ENCODE data around the gene ZC3H18.

The ZC3H18 gene

DNA sequence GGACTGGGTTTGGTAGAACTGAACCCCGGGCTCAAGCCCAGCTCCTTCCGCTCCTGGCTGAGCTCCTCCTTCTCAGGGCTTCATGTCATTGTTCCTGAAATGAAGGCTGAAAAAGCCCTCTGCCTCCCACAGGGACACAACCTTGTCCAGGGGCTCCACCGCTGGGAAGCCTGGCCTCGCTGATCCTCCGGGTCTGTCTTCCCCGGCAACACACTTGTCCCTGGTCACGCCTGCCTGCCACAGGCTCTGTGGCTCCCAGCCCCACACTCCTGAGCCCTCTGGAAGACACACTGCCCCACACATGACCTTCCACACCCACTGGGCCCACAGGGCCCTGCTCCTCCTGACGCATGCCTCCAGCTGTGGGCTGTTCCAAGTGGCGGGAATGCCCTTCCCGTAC lies 18.0 kb upstream of the ZC3H18 start:
- no peak for DNase-seq

DNA sequence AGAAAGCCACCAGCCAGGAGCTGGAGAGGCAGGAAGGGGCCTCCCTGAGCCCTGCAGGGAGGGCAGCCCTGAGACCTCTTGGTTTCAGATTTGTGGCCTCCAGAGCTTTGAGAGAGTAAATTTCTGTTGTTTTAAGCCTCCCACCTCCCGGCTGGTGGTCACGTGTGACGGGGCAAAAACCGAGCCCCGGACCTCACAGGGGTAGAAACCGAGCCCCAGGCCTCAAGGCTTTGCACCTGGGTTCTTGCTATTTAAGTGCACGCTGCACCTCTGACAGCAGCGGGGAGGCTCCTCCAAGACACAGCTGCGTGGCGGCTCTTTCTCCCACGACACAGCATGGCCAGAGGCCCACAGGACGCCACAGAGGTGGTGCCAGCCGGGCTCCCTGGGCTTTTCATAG lies 17.4 kb upstream of the ZC3H18 start:
- no peak for DNase-seq

DNA sequence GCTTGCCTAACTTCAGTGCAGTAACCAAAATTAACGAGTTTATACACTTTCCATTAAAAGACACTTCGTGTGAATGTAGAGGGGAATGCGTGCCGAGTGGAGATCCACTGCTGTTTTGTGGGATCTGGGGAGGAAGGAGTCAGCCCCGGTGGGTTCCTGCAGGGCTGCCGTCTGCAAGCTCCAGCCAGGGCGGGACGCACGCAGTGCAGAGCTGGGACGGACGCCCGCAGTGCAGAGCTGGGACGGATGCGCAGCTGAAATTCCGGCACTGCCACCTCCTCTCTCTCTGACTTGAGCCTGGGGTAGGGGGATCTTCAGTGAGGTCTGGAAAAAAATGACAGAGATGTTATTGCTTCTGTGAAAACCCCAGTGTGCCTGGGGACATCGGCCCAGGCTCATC lies 16.5 kb upstream of the ZC3H18 start:
- DNase-seq: no peak

DNA sequence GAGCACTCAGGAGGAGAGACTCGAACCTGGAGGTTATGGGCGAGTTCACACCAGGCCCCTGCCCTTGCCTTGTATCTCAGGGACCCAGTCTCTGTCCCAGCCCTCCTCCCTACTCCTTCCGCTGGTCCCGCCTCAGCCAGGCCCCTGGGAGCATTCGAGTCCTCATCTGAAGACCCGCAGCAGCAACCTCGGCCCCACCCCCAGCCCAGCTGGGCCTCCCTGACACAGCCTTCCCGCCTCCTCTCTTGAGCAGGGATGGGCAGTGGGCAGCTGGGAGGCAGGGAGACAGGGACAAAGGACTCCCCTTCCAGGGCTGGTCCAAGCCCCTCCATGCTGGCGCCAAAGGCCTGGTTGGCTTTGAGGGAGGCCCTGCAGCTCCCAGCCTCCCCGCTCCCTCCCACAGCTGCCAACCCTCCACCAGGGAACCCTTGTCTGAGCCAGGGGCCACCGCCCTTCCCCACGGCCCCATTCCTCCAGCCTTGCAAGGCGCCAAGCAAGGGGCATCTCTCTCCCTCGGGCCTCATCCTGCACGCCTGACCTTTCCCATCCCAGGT lies 15.4 kb upstream of the ZC3H18 start:
- no peak for DNase-seq

DNA sequence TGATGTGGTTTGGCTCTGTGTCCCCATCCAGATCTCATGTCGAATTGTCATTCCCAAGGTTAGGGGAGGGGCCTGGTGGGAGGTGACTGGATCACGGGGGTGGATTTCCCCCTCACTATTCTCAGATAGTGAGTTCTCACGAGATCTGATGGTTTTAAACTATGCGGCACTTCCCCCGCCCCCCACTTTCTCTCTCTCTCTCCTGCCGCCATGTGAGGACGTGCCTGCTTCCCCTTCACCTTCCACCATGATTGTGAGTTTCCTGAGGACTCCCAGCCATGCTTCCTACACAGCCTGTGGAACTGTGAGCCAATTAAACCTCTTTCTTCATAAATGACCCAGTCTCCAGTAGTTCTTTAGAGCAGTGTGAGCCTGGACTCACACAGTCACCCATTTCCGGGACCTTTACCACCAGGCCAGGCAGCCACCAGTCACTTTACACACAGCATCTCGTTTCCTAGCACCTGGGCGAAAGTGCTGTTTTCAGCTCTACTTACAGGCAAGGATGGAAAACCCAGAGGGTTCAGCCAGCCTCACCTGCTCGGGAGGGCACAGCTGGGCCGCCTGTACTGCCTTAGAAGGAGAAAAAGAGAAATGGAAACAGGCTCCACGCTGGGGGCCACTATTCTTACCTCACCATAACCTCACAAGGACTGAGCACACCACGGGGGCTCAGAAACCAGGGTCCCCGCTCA lies 13.8 kb upstream of the ZC3H18 start:
- no peak for DNase-seq

DNA sequence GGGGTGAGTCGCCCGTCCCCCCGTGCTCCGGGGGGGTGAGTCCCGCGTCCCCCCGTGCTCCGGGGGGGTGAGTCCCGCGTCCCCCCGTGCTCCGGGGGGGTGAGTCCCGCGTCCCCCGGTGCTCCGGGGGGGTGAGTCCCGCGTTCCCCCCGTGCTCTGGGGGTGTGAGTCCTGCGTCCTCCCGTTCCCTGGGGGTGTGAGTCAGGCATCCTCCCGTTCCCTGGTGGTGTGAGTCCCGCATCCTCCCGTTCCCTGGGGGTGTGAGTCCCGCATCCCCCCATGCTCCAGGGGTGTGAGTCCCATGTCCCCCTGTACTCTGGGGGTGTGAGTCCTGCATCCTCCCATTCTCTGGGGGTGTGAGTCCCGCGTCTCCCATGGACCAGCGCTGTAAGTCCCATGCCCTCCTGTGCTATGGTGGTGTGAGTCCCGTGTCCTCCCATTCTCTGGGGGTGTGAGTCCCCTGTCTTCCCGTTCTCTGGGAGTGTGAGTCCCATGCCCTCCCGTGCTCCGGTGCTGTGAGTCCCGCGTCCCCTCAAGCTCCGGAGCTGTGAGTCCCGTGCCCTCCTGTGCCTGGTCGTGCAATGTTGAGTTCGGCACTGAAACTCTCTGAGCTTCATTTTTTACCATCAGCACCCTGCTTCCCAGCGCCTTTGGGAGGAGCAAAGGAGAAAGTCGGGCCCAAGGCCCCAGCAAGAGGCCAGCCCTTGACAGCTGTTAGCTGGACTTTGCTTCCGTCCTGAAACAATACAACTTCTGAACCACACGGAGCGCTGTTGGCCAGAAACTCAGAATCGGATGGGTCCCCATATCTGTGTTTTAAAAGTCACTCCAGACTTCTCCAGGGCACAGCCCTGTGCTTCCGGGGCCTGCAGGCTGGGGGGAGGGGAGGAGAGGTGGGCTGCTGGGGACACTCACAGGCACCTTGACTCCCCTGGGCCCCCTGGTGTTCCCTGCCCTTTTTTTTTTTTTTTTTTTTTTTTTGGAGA lies 11.5 kb upstream of the ZC3H18 start:
- no peak for DNase-seq

DNA sequence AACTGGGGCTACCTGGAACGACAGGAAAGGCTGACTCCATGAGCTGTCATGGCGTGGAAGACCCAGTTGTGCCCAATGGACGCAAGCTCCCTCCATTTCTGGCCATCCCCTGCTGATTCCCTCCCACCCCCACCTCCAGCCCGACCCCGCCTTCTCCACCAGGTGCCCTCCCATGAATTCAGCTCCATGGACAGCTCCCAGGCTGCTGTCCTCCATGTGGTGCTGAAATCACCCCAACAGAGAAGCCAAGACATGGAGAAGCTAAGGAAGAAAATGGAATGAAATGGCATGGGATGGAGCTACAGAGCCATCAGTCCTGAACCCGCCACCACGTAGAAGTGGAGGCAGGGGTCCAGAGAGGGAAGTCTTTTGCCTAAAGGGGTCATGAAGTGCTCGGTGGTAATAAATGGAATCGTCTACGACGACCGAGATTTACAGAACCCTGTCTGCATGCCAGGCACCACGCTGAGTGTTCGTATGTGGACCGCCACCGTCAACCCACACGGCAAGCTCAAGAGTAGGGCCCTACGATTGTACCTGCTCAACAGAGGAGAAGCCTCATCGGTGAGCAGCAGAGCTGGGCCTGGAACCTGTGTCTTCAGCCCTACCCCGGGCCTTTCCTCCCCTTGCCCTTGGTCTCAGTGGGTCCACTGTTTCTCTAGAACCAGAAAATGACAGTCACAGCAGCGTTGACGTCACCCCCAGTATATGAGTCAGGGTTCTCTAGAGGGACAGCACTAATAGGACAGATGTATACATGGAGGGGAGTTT lies 9.3 kb upstream of the ZC3H18 start:
- no peak for DNase-seq

DNA sequence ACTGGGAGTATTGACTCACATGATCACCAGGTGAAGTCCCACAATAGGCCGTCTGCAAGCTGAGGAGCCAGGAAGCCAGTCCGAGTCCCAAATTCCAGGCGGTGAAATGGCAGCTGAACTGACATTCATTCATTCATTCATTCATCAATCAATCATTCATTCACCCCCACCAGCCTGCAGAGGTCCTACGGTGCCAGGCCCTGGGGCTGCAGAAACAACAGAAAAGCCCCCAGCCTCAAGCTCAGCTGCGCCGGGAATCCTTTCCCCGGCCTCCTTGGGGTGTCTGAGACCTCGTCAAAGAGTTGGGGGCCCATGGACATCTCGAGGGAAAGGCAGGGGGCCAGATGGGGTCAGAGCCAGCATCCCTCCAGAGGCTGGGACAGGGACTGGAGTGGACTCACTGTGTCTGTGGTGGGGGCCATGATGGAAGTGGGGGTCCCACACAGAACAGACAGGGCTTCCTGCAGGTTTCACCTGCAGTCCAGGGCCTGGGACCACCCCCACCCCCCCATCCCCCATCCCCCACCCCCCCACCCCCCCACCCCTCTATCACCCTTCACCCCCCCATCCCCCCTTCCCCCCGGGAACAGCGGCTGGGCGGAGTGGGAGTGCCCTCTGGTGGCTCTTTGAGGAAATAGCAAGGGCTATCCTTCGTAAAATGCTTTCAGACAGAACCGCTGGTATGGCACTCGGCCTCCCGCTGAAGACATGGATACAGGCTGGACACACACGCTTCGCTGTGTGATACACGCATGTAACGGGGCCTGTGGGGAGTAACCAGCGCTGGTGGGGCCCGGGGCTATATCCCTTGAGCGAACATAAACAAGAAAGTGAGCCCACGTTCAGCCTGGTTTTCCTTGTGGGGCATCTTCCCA lies 8.5 kb upstream of the ZC3H18 start:
- peak; percentile 55 for DNase-seq

DNA sequence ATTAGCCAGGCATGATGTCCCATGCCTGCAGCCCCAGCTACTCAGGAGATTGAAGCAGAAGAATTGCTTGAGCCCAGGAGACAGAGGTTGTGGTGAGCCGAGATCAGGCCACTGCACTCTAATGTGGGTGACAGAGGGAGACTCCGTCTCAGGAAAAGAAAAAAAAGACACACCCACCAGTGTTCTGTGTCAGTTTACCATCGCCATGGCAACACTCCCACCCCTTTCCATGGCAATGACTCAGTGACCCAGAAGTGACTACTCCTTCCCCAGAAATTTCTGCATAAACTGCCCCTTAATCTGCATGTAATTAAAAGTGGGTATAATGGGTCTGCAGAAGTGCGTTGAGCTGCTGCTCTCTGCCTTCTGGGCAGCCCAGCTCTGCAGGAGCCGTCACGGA lies 4.0 kb upstream of the ZC3H18 start:
- DNase-seq: peak; percentile 89

DNA sequence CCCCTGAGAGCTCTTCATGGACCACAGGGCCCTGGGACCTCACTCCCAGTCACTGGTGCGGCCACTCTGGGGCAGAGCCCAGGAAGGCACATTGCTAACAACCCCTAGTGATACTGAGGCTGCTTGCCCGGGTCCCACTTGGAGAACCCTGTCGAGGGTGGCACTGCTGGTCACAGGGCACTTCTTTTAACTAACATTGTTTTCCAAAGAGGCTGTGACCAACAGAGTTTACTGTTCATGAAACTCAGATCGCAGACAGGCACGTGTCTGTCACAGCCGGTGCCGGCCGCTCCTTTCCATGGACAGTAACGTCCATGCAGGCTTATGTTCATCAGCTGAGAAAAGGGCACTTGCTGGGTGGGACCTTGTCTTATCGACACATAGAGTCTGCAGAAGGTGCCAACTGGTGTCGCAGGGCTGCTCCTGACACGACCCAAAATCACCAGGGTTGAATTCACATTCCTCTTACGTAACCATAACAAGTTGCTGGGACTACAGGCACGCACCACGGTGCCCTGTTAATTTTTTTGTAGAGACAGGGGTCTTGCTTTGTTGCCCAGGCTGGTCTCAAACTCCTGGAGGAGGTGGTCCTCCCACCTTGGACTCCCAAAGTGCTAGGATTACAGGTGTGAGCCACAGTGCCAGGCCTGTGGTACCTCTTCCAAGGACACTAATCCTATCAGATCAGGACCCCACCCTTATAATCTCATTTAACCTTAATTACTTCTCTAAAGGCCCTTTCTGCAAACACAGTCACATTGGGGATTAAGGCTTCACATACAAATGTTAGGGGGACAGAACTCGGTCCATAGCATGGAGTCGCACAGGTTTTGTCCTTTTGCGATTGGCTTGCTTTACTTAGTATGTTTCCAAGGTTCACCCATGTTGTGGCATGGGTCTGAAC lies 1.2 kb upstream of the ZC3H18 start:
- no peak for DNase-seq

DNA sequence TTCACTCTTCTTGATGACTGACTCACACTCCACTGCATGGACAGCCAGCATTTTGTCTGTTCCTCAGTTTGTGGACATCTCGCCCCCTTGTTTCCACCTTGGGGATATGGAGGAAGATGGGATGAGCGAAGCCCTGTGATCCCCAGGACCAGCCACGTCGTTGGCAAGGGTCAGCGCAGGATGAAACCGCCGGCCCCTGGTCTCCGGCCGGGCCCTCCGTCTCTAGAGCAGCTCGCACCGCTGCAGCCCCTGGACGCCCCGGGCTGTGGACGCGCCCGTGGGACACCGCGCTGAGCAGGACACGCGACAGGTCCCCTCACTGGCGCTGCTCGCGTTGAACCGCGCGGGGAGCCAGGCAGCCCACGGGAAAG lies 604 bp upstream of the ZC3H18 start:
- DNase-seq: no peak

DNA sequence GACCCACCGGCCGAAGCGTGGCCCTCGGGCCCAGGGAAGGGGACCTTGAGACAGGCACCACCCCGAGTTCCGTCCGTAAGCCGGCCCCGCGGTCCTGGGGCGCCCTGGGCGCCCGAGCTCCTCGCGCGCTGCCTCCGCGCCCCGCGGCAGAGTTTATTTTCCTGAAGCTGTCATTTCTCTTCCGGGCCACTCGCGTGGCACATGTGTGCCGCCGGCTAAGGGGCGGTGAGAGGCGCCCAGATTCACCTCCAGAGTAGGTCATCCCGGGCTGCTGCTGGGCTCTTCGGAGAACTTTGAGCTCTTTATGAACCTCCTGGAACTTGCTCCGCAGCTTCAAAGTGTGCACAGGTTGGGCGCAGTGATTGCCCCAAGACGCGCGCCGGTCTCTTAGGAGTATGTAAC lies 489 bp downstream of the ZC3H18 start:
- peak; percentile 62 for DNase-seq

DNA sequence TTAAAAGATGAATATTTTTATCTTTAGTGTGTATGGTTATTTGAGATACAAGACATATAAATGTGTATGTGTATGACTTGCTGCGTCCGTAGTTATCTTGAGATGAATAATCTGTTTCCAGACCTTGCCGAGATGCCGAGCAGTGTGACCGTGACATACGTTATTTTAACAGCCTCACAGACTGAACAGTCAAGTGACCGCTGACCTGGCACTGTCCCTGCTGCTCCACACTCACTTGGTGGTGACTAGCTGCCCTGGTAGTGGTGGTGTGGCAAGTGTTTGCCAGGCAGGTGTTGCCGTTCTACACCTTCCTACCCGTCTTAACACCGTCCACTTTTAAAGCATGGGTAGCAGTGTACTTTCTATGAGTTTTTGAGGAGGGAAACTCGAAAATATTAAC lies 5.0 kb downstream of the ZC3H18 start:
- no peak for DNase-seq

DNA sequence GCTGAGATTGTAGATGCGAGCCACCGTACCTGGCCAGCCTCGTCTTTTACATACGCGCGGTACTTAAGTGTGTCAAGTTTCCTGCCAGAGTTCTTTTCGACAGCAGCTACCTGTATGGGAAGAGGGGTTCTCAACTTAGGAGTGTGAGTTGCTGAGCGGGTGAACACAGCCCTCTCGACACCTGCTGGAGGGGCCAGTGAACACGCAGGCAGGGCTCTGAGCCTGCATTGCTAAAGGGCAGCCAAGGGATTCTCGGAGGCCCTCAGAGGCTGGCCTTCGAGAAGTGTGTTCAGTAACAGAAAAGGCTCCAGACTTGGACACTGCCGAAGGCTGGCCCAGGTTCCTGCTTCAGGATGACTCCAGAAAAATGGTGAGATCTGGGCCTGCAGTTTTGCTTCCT lies 6.1 kb downstream of the ZC3H18 start:
- DNase-seq: no peak

DNA sequence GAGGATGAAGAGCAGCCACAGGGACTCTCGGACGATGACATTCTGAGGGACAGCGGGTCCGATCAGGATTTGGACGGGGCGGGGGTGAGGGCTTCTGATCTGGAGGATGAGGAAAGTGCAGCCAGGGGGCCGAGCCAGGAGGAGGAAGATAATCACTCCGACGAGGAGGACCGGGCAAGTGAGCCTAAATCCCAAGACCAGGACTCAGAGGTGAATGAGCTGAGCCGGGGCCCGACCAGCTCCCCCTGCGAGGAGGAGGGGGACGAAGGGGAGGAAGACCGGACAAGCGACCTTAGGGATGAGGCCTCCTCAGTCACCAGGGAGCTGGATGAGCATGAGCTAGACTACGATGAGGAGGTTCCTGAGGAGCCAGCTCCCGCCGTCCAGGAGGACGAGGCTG lies 7.0 kb downstream of the ZC3H18 start:
- no peak for DNase-seq

DNA sequence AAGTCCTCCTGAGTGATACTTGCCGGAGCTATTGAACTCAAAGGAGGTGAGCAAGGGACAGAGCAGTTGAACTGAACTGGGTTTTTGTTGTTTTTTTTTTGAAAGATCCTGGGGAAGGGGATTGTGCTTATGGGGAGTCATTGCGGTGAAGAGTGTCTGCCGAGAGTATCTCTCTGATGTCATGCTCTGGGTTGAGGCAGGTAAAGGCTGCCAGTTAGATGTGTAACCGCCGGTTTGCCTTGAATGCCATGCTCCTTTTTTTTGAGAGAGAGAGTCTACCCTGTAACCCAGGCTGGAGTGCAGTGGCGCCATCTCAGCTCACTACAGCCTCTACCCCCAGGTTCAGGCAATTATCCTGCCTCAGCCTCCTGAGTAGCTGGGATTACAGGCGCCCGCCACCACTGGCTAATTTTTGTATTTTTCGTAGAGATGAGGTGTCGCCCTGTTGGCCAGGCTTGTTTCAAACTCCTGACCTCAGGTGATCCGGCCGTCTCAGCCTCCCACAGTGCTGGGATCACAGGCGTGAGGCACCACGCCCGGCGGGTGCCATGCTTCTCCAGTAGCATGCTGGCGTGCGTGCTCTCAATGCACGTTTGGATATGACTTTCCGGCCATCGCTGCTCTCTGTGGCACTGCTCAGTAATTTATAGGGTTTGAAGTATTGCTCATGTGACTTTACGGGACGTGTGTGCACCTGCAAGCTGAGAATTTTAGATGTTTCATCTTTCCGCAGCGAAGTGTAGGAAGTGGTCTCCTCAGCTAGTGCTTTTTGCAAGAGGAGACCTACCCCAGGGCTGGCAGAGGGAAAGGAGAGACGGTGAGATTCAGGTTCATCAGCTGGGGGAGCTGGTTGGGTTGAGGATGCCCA lies 8.5 kb downstream of the ZC3H18 start:
- no peak for DNase-seq

DNA sequence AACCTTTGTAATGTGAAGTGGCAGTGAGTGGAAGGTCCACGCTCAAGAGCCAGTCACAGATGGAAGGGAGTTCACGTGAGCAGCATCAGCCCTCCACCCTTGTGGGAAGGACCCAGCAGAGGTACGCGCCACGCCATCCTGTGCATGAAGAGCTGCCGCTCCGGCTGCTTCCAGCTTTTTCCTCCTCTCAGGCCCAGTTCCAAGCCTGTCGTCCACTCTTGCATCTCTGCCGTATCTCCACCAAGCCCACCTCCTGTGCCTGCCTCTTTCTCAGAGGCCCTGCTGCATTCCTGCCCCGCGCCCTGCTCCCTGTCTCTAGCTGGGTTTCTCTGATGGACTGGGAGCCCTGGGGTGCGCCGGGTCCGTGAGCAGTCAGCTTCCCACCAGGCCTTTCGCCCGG lies 10.2 kb downstream of the ZC3H18 start:
- no peak for DNase-seq

DNA sequence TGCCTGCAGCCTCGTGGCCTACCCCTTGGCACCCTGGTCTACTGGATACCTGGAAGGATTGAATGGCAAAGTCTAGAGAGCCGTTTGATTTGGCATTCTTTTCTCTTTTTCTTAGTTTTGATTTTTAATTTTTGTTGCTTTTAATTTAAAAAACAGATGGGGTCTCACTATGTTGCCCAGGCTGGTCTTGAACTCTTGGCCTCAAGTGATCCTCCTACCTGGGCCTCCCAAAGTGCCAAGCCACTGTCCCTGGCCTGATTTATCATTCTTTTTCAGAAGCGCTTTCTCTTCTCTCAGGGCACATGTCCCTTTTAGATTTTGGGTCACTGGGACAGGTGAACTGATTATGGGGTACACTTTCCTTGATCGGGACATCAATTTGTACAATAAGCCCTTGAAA lies 10.8 kb downstream of the ZC3H18 start:
- DNase-seq: no peak

DNA sequence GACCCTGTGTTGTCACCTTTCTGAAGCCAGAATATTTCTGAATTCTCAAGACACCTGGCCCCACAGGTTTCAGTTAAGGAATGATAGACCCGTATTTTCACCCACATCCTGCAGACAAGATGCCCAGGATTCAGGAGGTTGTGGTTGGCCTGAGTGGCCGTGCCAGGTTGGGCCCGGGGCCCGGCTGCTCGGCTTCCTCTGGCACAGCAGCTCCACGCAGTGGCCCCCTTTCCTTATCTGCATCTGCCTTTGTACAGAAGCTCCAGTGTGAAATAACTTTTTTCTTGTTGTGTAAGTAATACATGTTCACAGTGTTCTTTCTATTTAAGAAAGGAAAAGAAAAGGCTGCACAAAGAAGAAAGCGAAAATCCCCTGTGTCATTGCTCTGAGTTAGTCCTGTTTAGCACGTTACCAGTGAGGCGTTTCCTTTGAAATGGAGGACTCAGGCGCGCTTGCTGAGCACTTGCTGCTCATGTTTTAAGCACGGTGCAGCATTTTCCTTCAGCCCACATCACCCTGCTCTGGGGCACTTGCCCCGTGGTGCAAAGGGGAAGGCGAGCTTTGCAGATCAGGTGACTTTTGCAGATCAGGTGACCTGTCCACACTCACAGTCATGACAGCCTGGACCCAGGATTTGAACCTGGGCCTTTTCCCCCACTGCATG lies 12.8 kb downstream of the ZC3H18 start:
- no peak for DNase-seq

DNA sequence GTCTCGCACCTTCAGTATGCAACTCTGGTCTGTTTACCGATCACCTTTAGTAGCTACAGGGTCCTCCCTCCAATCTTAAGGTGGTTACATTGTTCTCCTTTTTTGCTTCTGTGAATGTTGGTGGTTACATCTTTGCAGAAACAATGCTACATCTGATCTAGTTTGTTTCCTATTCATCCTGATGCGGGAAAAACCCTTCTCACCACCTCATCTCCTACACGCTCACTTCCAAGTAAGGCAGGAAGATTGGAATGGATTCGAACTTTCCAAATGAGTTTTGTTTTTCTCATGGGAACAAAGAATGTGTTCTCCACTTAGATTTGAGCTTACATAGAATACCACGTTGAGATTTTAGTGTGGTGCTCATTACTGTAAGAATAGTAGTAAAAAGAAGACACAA lies 14.5 kb downstream of the ZC3H18 start:
- no peak for DNase-seq

All from activated CD4-positive, alpha-beta T cell treated with anti-CD3 and anti-CD28 coated beads for 48 hours (primary cell).